SK-N-SH (cell line): Measurements from ENCODE around the gene GSS. TPM values are rescaled to one million over a fixed set of nuclear protein-coding genes. Genes with fewer than 3 reads are reported as not detected.

ENCODE experiments used
- CTCF ChIA-PET: fragments of 300-600, 350-600 bp; formaldehyde crosslinking; extraction: SDS; loops from one replicate; lab custom pipeline; 2021; lab: Yijun Ruan, JAX
- POLR2A ChIA-PET: fragments of 350-600 bp; sonication (Branson Sonifier 250); formaldehyde crosslinking; extraction: SDS; loops from one replicate; lab custom pipeline; 2020; ENCODE audit warnings: antibody characterized with exemption, inconsistent platforms; lab: Yijun Ruan, JAX
- DNase-seq: peaks from one replicate; pipeline ENCODE4 v3.0.0; 2012
- H2AFZ ChIP-seq: fragments of 200-600 bp; sonication (generic); 2 replicates; pipeline ENCODE4 v1.8.1; 2016; ENCODE audit warnings: antibody characterized with exemption, mild to moderate bottlenecking, low read depth
- H3F3A ChIP-seq: fragments of 200-600 bp; sonication (generic); replicated peaks from 2 replicates; pipeline ENCODE3; 2016; ENCODE audit warnings: antibody characterized with exemption, mild to moderate bottlenecking; ENCODE audit not compliant: insufficient read depth
- H3K27ac ChIP-seq, 2 experiments: fragments of 200-500 bp in 1 of 2; fragments of 200-600 bp in 1 of 2; sonication (Bioruptor generic) in 1 of 2; sonication (generic), shearing (Covaris generic) in 1 of 2; 2 replicates each; pipeline versions ENCODE4 v1.5.1 to v1.6.1; 2014 to 2016; ENCODE audit warnings: low read depth in 2 of 2, inconsistent platforms in 1 of 2, low read length in 1 of 2, mild to moderate bottlenecking in 1 of 2, mixed read lengths in 1 of 2
- H3K27me3 ChIP-seq: fragments of 200-600 bp; sonication (generic), shearing (Covaris generic); 2 replicates; pipeline ENCODE4 v1.6.1; 2016; ENCODE audit warnings: mixed run types; ENCODE audit not compliant: insufficient read depth
- H3K36me3 ChIP-seq, 2 experiments: fragments of 200-500 bp in 1 of 2; fragments of 200-600 bp in 1 of 2; sonication (Bioruptor generic) in 1 of 2; sonication (generic) in 1 of 2; replicated peaks in 1 of 2; 2 replicates each; pipeline versions ENCODE3 to v1.5.1; 2014 to 2016; ENCODE audit warnings: low read length in 1 of 2, mild to moderate bottlenecking in 1 of 2; ENCODE audit not compliant: insufficient read depth in 2 of 2, control insufficient read depth in 1 of 2
- H3K4me1 ChIP-seq, 2 experiments: fragments of 200-500 bp in 1 of 2; fragments of 200-600 bp in 1 of 2; sonication (Bioruptor generic) in 1 of 2; sonication (generic), shearing (Covaris generic) in 1 of 2; 2 replicates each; pipeline versions ENCODE4 v1.5.1 to v1.6.1; 2014 to 2016; ENCODE audit warnings: low read depth in 1 of 2, low read length in 1 of 2, mixed run types in 1 of 2; ENCODE audit not compliant: insufficient read depth in 2 of 2, control insufficient read depth in 1 of 2
- H3K4me2 ChIP-seq: fragments of 200-600 bp; sonication (generic), shearing (Covaris generic); 2 replicates; pipeline ENCODE4 v1.6.1; 2017; ENCODE audit warnings: mixed run types
- H3K4me3 ChIP-seq, 2 experiments: fragments of 200-500 bp in 1 of 2; fragments of 200-600 bp in 1 of 2; sonication (Bioruptor generic) in 1 of 2; sonication (generic), shearing (Covaris generic) in 1 of 2; 2 replicates each; pipeline versions ENCODE4 v1.5.1 to v1.8.1; 2014 to 2016; ENCODE audit warnings: low read depth in 2 of 2, inconsistent platforms in 1 of 2, low read length in 1 of 2, mild to moderate bottlenecking in 1 of 2, mixed read lengths in 1 of 2, moderate library complexity in 1 of 2
- H3K79me2 ChIP-seq: fragments of 200-600 bp; sonication (generic); 2 replicates; pipeline ENCODE4 v1.8.1; 2017; ENCODE audit warnings: mild to moderate bottlenecking; ENCODE audit not compliant: insufficient read depth
- H3K9ac ChIP-seq: fragments of 200-600 bp; sonication (generic); 2 replicates; pipeline ENCODE4 v1.6.1; 2017; ENCODE audit warnings: mixed run types
- H3K9me2 ChIP-seq: fragments of 200-600 bp; sonication (generic); 2 replicates; pipeline ENCODE4 v1.6.1; 2017; ENCODE audit warnings: mixed run types
- H3K9me3 ChIP-seq: fragments of 200-600 bp; sonication (generic); 2 replicates; pipeline ENCODE4 v1.6.1; 2017; ENCODE audit warnings: mixed run types, mild to moderate bottlenecking, moderate library complexity
- H4K20me1 ChIP-seq: fragments of 200-600 bp; sonication (generic); 2 replicates; pipeline ENCODE4 v1.6.1; 2017; ENCODE audit warnings: mild to moderate bottlenecking, mixed run types; ENCODE audit not compliant: insufficient read depth
- ELF1 ChIP-seq: IDR thresholded peaks from 2 replicates; pipeline ENCODE4 v1.4.0; 2012
- EZH2phosphoT487 ChIP-seq: fragments of 200-600 bp; sonication (generic); IDR thresholded peaks from 2 replicates; pipeline ENCODE4 v1.6.1; 2017; ENCODE audit warnings: low read depth, mixed run types, mild to moderate bottlenecking, antibody characterized with exemption, moderate library complexity, borderline replicate concordance
- FOXJ3 ChIP-seq: sonication (generic); formaldehyde crosslinking; IDR thresholded peaks from 2 replicates; pipeline ENCODE4 v1.5.1; 2020; ENCODE audit warnings: mild to moderate bottlenecking, missing genetic modification reagents
- JUND ChIP-seq: IDR thresholded peaks from 2 replicates; pipeline ENCODE4 v1.4.0; 2012
- NRF1 ChIP-seq: IDR thresholded peaks from 2 replicates; pipeline ENCODE4 v1.6.1; 2012; ENCODE audit warnings: low read depth, mild to moderate bottlenecking, low read length
- POLR2AphosphoS5 ChIP-seq: IDR thresholded peaks from 2 replicates; pipeline ENCODE4 v1.6.1; 2012; ENCODE audit warnings: low read depth, low read length
- RAD21 ChIP-seq: IDR thresholded peaks from 2 replicates; pipeline ENCODE4 v1.6.1; 2012; ENCODE audit warnings: mild to moderate bottlenecking, low read length
- RCOR1 ChIP-seq: fragments of 150-350 bp; IDR thresholded peaks from 2 replicates; pipeline ENCODE4 v1.6.1; 2017; ENCODE audit warnings: antibody characterized with exemption, low read length
- RFX5 ChIP-seq: IDR thresholded peaks from 2 replicates; pipeline ENCODE4 v1.6.1; 2012; ENCODE audit warnings: mild to moderate bottlenecking, improper control_type of control experiment, low read length
- RXRA ChIP-seq: IDR thresholded peaks from 2 replicates; pipeline ENCODE4 v1.4.0; 2012; ENCODE audit warnings: low read depth, mild to moderate bottlenecking, borderline replicate concordance
- SIN3A ChIP-seq: IDR thresholded peaks from 2 replicates; pipeline ENCODE4 v1.6.1; 2012; ENCODE audit warnings: low read depth, mild to moderate bottlenecking, low read length, moderate library complexity, borderline replicate concordance
- SMC3 ChIP-seq: IDR thresholded peaks from 2 replicates; pipeline ENCODE4 v1.6.1; 2012; ENCODE audit warnings: low read depth, low read length, improper control_type of control experiment
- TAF1 ChIP-seq: IDR thresholded peaks from 2 replicates; pipeline ENCODE4 v1.6.1; 2012; ENCODE audit warnings: low read depth, mild to moderate bottlenecking, low read length, moderate library complexity, borderline replicate concordance
- YY1 ChIP-seq: IDR thresholded peaks from 2 replicates; pipeline ENCODE4 v1.4.0; 2012; ENCODE audit warnings: low read depth, mild to moderate bottlenecking
- WGBS: methylation state at CpG from one replicate; pipeline ENCODE4 v1.1.6; 2017; ENCODE audit warnings: low lambda C conversion rate; 5-methylcytosine and 5-hydroxymethylcytosine counted together
- polyA plus RNA-seq, 3 experiments: library from polyadenylated mRNA; depleted of rRNA; stranded (reverse); fragments of >200 nt; gene quantifications; 2 replicates each; pipeline ENCODE4 v1.2.3, GENCODE V29; 2012
- TF ChIP-seq, protein P1 (sequence below): IDR thresholded peaks from 2 replicates; pipeline ENCODE4 v1.6.1; 2012; ENCODE audit warnings: mild to moderate bottlenecking, low read depth, low read length, moderate library complexity
- TF ChIP-seq, protein P2 (sequence below): IDR thresholded peaks from 2 replicates; pipeline ENCODE4 v1.4.0; 2012; ENCODE audit warnings: low read depth
- TF ChIP-seq, protein P3 (sequence below): IDR thresholded peaks from 2 replicates; pipeline ENCODE4 v1.4.0; 2012; ENCODE audit warnings: low read depth, borderline replicate concordance

GSS gene
- polyA plus RNA-seq, 1 of the 3 experiments (the other 2 are of a cell fraction), result 95.6 TPM

DNA sequence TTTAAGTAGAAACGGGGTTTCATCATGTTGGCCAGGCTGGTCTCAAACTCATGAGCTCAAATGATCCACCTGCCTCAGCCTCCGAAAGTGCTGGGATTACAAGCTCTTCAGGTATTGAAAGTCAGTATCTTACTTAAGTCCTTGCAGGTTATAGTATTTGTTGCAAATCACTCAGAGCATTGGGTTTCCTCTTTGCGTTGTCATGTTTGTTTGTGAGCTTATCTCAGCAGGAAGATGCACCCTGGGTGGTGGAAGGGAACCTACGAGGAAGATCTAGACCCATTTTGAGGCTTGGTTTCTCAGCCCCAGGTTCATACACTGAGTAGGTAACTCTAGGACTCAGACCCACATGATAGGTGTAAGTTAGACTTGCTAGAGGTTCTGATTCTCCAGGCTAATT, 18.6 kb upstream of the GSS start (continued):
- TF ChIP-seq, protein P1, sequence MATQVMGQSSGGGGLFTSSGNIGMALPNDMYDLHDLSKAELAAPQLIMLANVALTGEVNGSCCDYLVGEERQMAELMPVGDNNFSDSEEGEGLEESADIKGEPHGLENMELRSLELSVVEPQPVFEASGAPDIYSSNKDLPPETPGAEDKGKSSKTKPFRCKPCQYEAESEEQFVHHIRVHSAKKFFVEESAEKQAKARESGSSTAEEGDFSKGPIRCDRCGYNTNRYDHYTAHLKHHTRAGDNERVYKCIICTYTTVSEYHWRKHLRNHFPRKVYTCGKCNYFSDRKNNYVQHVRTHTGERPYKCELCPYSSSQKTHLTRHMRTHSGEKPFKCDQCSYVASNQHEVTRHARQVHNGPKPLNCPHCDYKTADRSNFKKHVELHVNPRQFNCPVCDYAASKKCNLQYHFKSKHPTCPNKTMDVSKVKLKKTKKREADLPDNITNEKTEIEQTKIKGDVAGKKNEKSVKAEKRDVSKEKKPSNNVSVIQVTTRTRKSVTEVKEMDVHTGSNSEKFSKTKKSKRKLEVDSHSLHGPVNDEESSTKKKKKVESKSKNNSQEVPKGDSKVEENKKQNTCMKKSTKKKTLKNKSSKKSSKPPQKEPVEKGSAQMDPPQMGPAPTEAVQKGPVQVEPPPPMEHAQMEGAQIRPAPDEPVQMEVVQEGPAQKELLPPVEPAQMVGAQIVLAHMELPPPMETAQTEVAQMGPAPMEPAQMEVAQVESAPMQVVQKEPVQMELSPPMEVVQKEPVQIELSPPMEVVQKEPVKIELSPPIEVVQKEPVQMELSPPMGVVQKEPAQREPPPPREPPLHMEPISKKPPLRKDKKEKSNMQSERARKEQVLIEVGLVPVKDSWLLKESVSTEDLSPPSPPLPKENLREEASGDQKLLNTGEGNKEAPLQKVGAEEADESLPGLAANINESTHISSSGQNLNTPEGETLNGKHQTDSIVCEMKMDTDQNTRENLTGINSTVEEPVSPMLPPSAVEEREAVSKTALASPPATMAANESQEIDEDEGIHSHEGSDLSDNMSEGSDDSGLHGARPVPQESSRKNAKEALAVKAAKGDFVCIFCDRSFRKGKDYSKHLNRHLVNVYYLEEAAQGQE, result no peak
- TF ChIP-seq NRF1 (no peak), POLR2AphosphoS5 (no peak), ELF1 (no peak), RCOR1 (no peak), YY1 (no peak), FOXJ3 (no peak), EZH2phosphoT487 (no peak)
- TF ChIP-seq, all 33 proteins: peak for 0

DNA sequence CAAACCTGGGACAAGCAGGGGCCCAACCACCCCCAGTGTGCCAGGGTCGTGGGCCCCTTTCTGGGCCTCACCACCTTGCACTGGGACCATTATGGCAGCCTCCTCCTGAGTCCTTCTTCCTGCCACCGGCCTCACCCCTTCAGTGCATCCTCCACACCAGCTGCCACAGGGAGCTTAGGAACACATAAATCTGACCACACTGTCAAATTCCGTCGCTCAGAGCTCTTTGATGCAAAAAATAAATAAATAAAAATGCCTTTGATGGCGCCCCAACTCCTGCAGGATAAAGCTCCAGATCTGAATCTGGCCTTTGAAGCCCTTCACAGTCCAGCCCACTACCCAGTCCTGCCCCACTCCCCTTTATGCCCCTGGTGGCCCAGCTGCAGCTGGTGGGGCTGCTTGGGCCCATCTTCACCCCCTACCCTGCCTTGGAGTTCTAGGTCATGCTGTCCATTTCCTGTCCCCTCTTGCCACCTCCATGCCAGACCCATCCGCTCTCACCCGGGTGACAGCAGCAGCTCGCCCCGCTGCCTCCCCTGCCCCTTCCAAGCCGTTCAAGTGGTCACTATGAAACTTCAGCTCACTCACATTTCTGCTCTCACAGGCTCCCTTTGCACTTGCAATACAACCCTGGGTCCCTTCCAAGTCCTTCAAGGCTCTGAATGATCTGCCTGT, 16.1 kb upstream of the GSS start:
- no peak overlapping the region for H2AFZ ChIP-seq
- POLR2A ChIA-PET, result no interaction called here
- 83% methylated on average over 9 of the region's 10 CpGs for WGBS

More for the DNA sequence above, 16.1 kb upstream of the GSS start:
- Histone ChIP-seq H3K9me2 (no peaks in the 10 kb centered on the region), H3K27ac (no peak overlapping the region), H3K4me2 (no peak overlapping the region), H3K27me3 (no peaks in the 10 kb centered on the region; the same call in 1 of the 2 replicates), H3K4me3 (no peak overlapping the region), H3F3A (no peaks in the 10 kb centered on the region), H4K20me1 (no peaks in the 10 kb centered on the region), H3K36me3 (no peaks in the 10 kb centered on the region), H3K4me1 (peaks cover 0 to 7% of the 10 kb centered on the region in 2 experiments; a peak in 1 of 4 replicates), H3K9ac (no peak overlapping the region), H3K79me2 (no peaks in the 10 kb centered on the region), H3K9me3 (no peaks in the 10 kb centered on the region)
- TF ChIP-seq SIN3A (no peak), RAD21 (no peak), FOXJ3 (no peak), JUND (no peak), TAF1 (no peak), RFX5 (no peak), RXRA (no peak), ELF1 (no peak), NRF1 (no peak), POLR2AphosphoS5 (no peak), SMC3 (no peak)
- TF ChIP-seq, protein P1, result no peak
- TF ChIP-seq, protein P2, sequence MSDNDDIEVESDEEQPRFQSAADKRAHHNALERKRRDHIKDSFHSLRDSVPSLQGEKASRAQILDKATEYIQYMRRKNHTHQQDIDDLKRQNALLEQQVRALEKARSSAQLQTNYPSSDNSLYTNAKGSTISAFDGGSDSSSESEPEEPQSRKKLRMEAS, result no peak
- TF ChIP-seq, protein P3, sequence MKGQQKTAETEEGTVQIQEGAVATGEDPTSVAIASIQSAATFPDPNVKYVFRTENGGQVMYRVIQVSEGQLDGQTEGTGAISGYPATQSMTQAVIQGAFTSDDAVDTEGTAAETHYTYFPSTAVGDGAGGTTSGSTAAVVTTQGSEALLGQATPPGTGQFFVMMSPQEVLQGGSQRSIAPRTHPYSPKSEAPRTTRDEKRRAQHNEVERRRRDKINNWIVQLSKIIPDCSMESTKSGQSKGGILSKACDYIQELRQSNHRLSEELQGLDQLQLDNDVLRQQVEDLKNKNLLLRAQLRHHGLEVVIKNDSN, result no peak
- no peak for DNase-seq
- CTCF ChIA-PET, result interaction anchor here (1.5 to 1.8 kb wide), 2 partner anchors 14 to 98 kb away, joined by 5 read pairs; no protein-coding TSS in a partner anchor
